Right lobe of liver (tissue), 4 donors: ENCODE data around the gene ADAT1.

Experiments
- CTCF ChIP-seq, 4 donors: fragments of 200-600 bp in 3 of 4; fragments of 450-650 bp in 1 of 4; IDR thresholded peaks; one replicate each; pipeline versions ENCODE4 v1.5.1 to v1.8.0; 2016 to 2022; ENCODE audit warnings: antibody characterized with exemption in 4 of 4, mild to moderate bottlenecking in 2 of 4
- POLR2A ChIP-seq: fragments of 450-650 bp; IDR thresholded peaks from one replicate; pipeline ENCODE4 v1.6.1; 2017; ENCODE audit warnings: antibody characterized with exemption, mild to moderate bottlenecking
- donor health status: DM: no; HTN: no; CAD: no.
- donor health status: DM: no; HTN: no; CAD: no.
- donor health status: DM: no; HTN: yes; CAD: no.

GRCh38 chr16:75555707-75556430 lies 67.2 kb downstream of the ADAT1 start, which contains the start of gene TMEM231:
- TF ChIP-seq CTCF (IDR thresholded peaks at IDR 0.05) (no peak), POLR2A (no peak)
